NCI-H1694 (cell line): ENCODE measurements around the gene C17orf67.
A peak's percentile ranks its signal among the peaks of the same experiment; 100 is the strongest.

Experiments
- DNase-seq: peaks from one replicate; lab custom pipeline; 2025; lab: John Stamatoyannopoulos, UW

C17orf67 gene

GRCh38 chr17:56833057-56833808, 487 bp downstream of the C17orf67 start:
- peak; percentile 49 for DNase-seq

- DNase-seq, result no peak
Measured at GRCh38 chr17:56832446-56832845, 1.3 kb downstream of the C17orf67 start.

GRCh38 chr17:56831369-56832095, 2.2 kb downstream of the C17orf67 start:
- no peak for DNase-seq

GRCh38 chr17:56830726-56831368, 2.9 kb downstream of the C17orf67 start:
- DNase-seq, result peak; percentile 63

GRCh38 chr17:56826611-56827414, 6.9 kb downstream of the C17orf67 start:
- peak; percentile 33 for DNase-seq

GRCh38 chr17:56824503-56824902, 9.2 kb downstream of the C17orf67 start:
- no peak for DNase-seq

- no peak for DNase-seq
Measured at GRCh38 chr17:56823848-56824247, 9.9 kb downstream of the C17orf67 start.

DNA sequence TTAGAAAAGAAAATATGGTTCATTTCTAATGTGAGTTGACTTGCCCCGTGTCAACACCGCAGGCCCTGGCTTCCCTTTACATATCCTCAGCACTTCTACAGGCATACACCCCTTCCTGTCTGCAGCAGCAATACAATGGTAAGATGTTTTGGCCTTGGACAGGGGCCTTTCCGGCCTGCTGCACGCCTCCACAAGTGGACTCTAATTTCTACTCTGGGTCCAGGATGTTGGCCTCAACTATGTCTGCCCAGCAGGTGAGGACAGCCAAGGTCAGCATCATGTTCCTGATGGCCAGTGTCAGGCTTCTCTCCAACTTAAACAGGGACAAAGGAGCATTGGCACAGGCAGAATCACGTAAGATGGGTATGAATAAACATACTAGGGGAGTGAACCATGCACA, 11.0 kb downstream of the C17orf67 start:
- no peak for DNase-seq

DNA sequence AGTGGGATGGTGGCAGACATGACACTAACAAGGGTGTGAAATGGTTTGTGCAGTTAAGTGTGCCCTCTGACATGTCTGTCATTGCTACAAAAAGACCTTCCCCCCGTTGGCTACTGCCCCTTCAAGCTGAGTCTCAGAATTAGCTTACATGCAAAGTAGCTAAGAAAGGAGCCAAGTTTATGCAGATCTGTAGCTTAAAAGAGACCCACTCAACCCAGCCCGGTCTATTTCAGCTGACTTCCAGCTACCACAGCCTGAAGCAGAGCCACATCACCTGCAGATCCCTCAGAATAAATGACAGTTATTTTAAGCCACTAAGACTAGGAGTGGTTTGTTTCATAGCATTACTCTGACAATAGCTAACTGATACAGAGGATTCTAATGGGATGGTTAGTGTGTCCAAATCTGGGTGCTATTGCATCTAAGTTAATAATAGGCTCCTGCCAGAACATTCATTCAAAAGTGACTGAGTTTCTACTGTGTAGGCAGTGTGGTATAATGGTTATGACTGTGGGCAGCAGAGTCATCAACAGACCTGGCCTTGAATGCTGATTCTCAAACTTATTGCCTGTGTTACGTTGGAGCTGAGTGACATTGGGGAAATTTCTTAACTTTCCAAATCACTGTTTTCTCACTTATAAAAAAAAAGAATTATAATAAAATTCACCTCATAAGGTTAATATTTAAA, 11.7 kb downstream of the C17orf67 start:
- DNase-seq, result no peak

- no peak for DNase-seq
Measured at GRCh38 chr17:56820207-56820606, 13.5 kb downstream of the C17orf67 start.

- DNase-seq, result peak; percentile 86
Measured at GRCh38 chr17:56819431-56820145, 14.1 kb downstream of the C17orf67 start.

DNA sequence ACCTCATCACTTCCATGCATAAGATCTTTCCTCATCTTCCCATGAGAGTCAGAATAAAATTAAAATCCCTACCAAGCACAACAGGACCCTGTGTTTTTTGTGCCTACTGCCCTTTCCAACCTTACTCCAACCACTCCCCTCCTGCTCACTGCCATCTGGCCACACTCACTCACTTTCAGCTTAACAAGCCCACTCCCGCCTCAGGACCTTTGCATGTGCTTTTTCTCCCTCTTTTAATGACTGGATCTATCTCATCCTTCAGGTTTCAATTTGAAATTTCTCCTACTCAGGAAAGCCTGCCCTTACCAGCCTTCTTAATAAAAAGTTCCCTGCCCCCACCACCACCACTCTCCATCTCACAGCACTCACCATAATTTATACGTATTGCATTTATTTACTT, 14.7 kb downstream of the C17orf67 start:
- DNase-seq, result no peak

DNA sequence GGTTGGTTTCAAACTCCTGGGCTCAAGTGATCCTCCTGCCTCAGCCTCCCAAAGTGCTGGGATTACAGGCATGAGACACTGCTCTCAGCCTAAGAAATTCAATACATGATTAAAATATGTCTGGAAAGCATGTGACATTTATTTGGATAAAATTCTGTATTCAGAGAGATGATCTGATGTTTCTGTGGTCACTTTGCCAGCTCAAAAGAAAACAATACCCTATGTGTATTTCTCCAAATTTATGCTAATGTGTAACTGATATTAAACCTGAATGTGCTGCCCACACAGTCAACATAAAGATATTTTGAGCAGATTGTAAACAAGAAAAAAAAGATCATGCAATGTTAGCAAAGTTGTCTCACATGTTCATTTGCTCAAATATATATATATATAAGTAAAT, 16.7 kb downstream of the C17orf67 start:
- DNase-seq, result no peak

GRCh38 chr17:56815711-56816110, 18.0 kb downstream of the C17orf67 start:
- no peak for DNase-seq

- DNase-seq, result peak; percentile 22
Measured at GRCh38 chr17:56812901-56813388, 20.8 kb downstream of the C17orf67 start.

DNA sequence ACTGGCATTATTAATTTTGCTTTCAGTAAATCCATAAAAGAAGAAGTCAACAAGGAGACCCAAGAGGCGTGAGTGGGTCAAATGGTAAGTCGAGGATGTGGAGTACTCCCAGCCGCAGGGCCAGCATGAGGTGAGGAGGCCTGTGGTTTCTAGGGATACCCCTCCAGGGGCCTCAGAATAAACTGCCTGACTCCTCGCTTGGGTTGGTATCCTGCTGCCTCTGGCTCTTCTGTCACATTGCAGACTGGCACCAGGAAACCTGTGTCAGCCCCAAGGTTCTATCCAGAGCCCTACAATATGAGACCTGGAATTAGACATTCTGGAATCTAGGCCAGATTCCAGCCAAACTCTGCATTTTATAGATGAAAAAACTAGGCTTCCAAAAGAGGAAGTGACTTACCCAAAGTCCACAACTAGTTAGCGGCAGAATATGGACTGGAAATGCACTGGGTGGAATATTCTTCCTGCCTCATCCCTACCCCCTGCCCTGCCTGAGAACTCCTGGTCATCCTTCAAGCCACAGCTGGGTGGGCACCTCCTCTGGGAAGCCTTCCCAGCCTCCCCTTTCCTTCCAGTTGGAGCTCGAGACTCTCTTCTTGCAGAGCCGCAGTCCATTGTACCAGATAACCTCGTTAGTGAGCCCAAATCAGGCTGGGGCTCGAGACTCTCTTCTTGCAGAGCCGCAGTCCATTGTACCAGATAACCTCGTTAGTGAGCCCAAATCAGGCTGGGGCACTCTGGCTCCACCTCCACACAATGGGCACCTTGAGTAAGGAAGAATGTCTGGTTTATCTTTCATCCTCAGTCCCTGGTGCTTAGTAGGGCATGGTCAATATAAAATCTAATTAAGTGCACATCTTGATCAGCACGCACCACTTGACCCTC, 22.6 kb downstream of the C17orf67 start:
- peak; percentile 15 for DNase-seq

GRCh38 chr17:56810343-56810742, 23.4 kb downstream of the C17orf67 start:
- peak; percentile 93 for DNase-seq

DNA sequence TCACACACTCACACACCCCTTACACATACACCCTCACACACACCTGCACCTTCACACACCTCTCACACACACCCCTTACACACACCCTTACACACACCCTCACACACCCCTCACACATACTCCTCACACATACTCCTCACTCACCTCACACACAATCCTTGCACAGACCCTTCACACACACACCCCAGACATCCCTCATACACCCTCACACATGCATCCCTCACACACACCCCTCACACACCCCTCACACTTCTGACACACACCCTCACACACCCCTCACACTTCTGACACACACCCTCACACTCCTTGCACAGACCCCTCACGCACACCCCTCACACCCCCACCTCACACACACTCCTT, 23.9 kb downstream of the C17orf67 start:
- DNase-seq, result no peak

DNA sequence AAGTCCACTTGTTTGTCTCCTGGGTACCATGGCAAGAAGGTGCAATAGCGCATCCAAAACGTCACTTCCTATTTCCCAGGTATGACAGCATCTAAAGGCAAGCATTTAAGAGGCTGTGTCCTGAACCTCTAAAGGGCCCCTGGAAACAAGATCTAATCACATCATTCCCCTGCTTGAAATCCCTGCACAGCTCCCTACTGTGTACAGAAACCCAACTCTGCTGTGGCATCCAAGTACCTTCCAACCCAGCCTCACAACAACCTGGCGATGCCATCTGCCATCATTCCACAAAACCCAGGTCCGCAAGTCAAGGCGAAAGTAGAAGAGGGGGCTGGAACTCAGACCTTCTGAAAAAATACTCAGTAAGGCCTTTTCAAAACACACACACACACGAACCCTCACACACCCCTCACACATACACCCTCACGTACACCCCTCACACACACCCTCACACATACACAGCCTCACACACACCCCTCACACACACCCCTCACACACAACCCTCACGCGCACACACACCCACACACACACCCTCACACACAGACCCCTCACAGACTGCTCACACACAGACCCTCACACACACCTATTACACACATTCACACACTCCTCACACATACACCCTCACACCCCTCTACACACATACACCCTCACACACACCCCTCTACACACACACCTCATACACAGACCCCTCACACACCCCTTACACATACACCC, 24.5 kb downstream of the C17orf67 start:
- DNase-seq, result peak; percentile 88
